GM23338 (cell line): ENCODE results near the gene HK1. TPM values are rescaled to one million over a fixed set of nuclear protein-coding genes. Genes with fewer than 3 reads are reported as not detected.

Source experiments
- ATAC-seq: fragments of 200-7000 bp; cut with Tn5 transposase; 3 replicates; pipeline ENCODE4 v1.9.1; 2020
- DNase-seq: peaks from one replicate; pipeline ENCODE4 v3.0.0-alpha.2; 2015; ENCODE audit warnings: low spot score
- H2AFZ ChIP-seq: fragments of 200-600 bp; sonication (generic); 2 replicates; pipeline ENCODE4 v1.8.0; 2016; ENCODE audit warnings: antibody characterized with exemption, mild to moderate bottlenecking, moderate library complexity
- H3F3A ChIP-seq: fragments of 200-600 bp; sonication (generic); replicated peaks from 2 replicates; pipeline ENCODE4 v1.8.0; 2017; ENCODE audit warnings: antibody characterized with exemption, mixed run types, low read depth
- H3K27ac ChIP-seq: fragments of 200-600 bp; sonication (generic); 2 replicates; pipeline ENCODE4 v1.6.1; 2016; ENCODE audit warnings: low read depth
- H3K27me3 ChIP-seq: fragments of 200-600 bp; sonication (generic); 2 replicates; pipeline ENCODE4 v1.8.0; 2016; ENCODE audit warnings: mild to moderate bottlenecking, mixed run types, moderate library complexity; ENCODE audit not compliant: insufficient read depth
- H3K36me3 ChIP-seq: fragments of 200-600 bp; sonication (generic); 2 replicates; pipeline ENCODE4 v1.8.0; 2016; ENCODE audit warnings: mild to moderate bottlenecking; ENCODE audit not compliant: insufficient read depth
- H3K4me1 ChIP-seq: fragments of 200-600 bp; sonication (generic); 2 replicates; pipeline ENCODE4 v1.8.0; 2016; ENCODE audit warnings: mild to moderate bottlenecking, moderate library complexity; ENCODE audit not compliant: insufficient read depth
- H3K4me2 ChIP-seq: fragments of 200-600 bp; sonication (generic); 2 replicates; pipeline ENCODE4 v1.7.1; 2017; ENCODE audit warnings: mixed run types
- H3K4me3 ChIP-seq: fragments of 200-600 bp; sonication (generic); 2 replicates; pipeline ENCODE4 v1.6.1; 2016; ENCODE audit warnings: mixed run types
- H3K79me2 ChIP-seq: fragments of 200-600 bp; sonication (generic); replicated peaks from 2 replicates; pipeline ENCODE4 v1.8.0; 2017; ENCODE audit warnings: mild to moderate bottlenecking; ENCODE audit not compliant: insufficient read depth
- H3K9me2 ChIP-seq: fragments of 200-600 bp; sonication (generic); 2 replicates; pipeline ENCODE4 v1.8.0; 2017; ENCODE audit not compliant: insufficient read depth
- H4K20me1 ChIP-seq: fragments of 200-600 bp; sonication (generic); replicated peaks from 2 replicates; pipeline ENCODE4 v1.8.0; 2017; ENCODE audit warnings: mild to moderate bottlenecking; ENCODE audit not compliant: insufficient read depth
- H3K27ac Mint-ChIP-seq: 2 replicates; pipeline ENCODE4 v1.8.0; 2020; ENCODE audit warnings: inconsistent platforms, mild to moderate bottlenecking, moderate library complexity, mixed read lengths
- H3K27me3 Mint-ChIP-seq: 3 replicates; pipeline ENCODE4 v1.8.0; 2022; ENCODE audit warnings: low read depth, mild to moderate bottlenecking, moderate library complexity, mixed read lengths, inconsistent platforms; ENCODE audit not compliant: insufficient read depth, poor library complexity
- H3K36me3 Mint-ChIP-seq: 3 replicates; pipeline ENCODE4 v1.8.0; 2021; ENCODE audit warnings: low read depth, mild to moderate bottlenecking, inconsistent platforms, moderate library complexity, mixed read lengths
- H3K4me1 Mint-ChIP-seq: 3 replicates; pipeline ENCODE4 v1.8.0; 2020; ENCODE audit warnings: mild to moderate bottlenecking, inconsistent platforms, mixed read lengths
- H3K4me3 Mint-ChIP-seq: 3 replicates; pipeline ENCODE4 v1.8.0; 2021; ENCODE audit warnings: moderate library complexity, mild to moderate bottlenecking, inconsistent platforms, mixed read lengths
- H3K9me3 Mint-ChIP-seq: 3 replicates; pipeline ENCODE4 v1.8.0; 2020; ENCODE audit warnings: moderate library complexity, mild to moderate bottlenecking, inconsistent platforms, mixed read lengths
- CREB1 ChIP-seq: fragments of 250-450 bp; sonication (Bioruptor Pico); IDR thresholded peaks from 2 replicates; pipeline ENCODE4 v1.5.0; 2020; ENCODE audit warnings: low read depth, mild to moderate bottlenecking, moderate library complexity
- CTCF ChIP-seq, 2 experiments: fragments of 200-600 bp in 1 of 2; sonication (generic) in 1 of 2; conservative IDR thresholded peaks; 2 replicates each; pipeline versions ENCODE4 v1.5.1 to v1.6.1; 2016 to 2017; ENCODE audit warnings: antibody characterized with exemption in 2 of 2, low read depth in 2 of 2, mild to moderate bottlenecking in 2 of 2, moderate library complexity in 1 of 2
- ETS1 ChIP-seq: IDR thresholded peaks from 2 replicates; pipeline ENCODE4 v1.6.1; 2016; ENCODE audit warnings: antibody characterized with exemption
- EZH2 ChIP-seq: fragments of 200-600 bp; sonication (generic); IDR thresholded peaks from one replicate; pipeline ENCODE4 v1.8.0; 2017; ENCODE audit warnings: antibody characterized with exemption, mild to moderate bottlenecking, low read depth; ENCODE audit not compliant: unreplicated experiment
- EZH2phosphoT487 ChIP-seq: fragments of 200-600 bp; sonication (generic); IDR thresholded peaks from one replicate; pipeline ENCODE4 v1.8.1; 2018; ENCODE audit warnings: antibody characterized with exemption; ENCODE audit not compliant: unreplicated experiment
- JUNB ChIP-seq: IDR thresholded peaks from one replicate; pipeline ENCODE4 v1.6.1; 2016; ENCODE audit warnings: antibody characterized with exemption; ENCODE audit not compliant: unreplicated experiment
- NANOG ChIP-seq: IDR thresholded peaks from 2 replicates; pipeline ENCODE4 v1.6.1; 2016; ENCODE audit warnings: antibody characterized with exemption, borderline replicate concordance
- POLR2AphosphoS5 ChIP-seq: IDR thresholded peaks from 2 replicates; pipeline ENCODE4 v1.6.1; 2016; ENCODE audit warnings: antibody characterized with exemption, low read depth
- REST ChIP-seq: IDR thresholded peaks from one replicate; pipeline ENCODE4 v1.6.1; 2018; ENCODE audit warnings: antibody characterized with exemption; ENCODE audit not compliant: unreplicated experiment
- STAT1 ChIP-seq: IDR thresholded peaks from one replicate; pipeline ENCODE4 v1.6.1; 2016; ENCODE audit warnings: antibody characterized with exemption; ENCODE audit not compliant: unreplicated experiment
- ZNF114 ChIP-seq: fragments of 250-450 bp; sonication (Bioruptor Pico); IDR thresholded peaks from 2 replicates; pipeline ENCODE4 v1.5.0; 2020; ENCODE audit warnings: mild to moderate bottlenecking, moderate library complexity
- ZNF331 ChIP-seq: fragments of 250-450 bp; sonication (Bioruptor Pico); IDR thresholded peaks from 2 replicates; pipeline ENCODE4 v1.5.0; 2020; ENCODE audit warnings: low read depth, mild to moderate bottlenecking, moderate library complexity
- ZNF462 ChIP-seq: fragments of 250-450 bp; sonication (Bioruptor Pico); IDR thresholded peaks from 2 replicates; pipeline ENCODE4 v1.5.0; 2020; ENCODE audit warnings: mild to moderate bottlenecking, moderate library complexity
- polyA plus RNA-seq: library from polyadenylated mRNA; unstranded; fragments of >200 nt; fragmentation: Nextera tagmentation; extraction: Ambion mirVana; gene quantifications from 2 replicates; pipeline ENCODE4 v1.2.1, GENCODE V29; 2016
- total RNA-seq: library from RNA; depleted of rRNA; stranded (reverse); fragments of >200 nt; shearing (Covaris generic); gene quantifications from 2 replicates; pipeline ENCODE4 v1.2.3, GENCODE V29; 2014

Gene HK1
- total and polyA plus RNA-seq, 2 experiments from 2014 or later = 76.6 to 229 TPM

- peaks cover 9% of the 10 kb centered on the region for H3K27me3 Mint-ChIP-seq
- Histone ChIP-seq H3K4me1 (peaks cover 14% of the 10 kb centered on the region; the same call in 1 of the 2 replicates), H3K27me3 (no peaks in the 10 kb centered on the region), H3K36me3 (peaks cover 68% of the 10 kb centered on the region), H2AFZ (no peak overlapping the region), H3K79me2 (peaks cover 42% of the 10 kb centered on the region), H4K20me1 (peaks cover 3% of the 10 kb centered on the region; the same call in 1 of the 2 replicates), H3K4me2 (no peak overlapping the region), H3K9me2 (no peaks in the 10 kb centered on the region), H3K4me3 (no peak overlapping the region), H3K27ac (0 out of 2 replicates have a peak overlapping the region, but pooled peaks have one; percentile 19), H3F3A (peaks cover 12% of the 10 kb centered on the region; the same call in 1 of the 2 replicates)
- peaks cover 87% of the 10 kb centered on the region for H3K36me3 Mint-ChIP-seq
- H3K4me1 Mint-ChIP-seq = peaks cover 36% of the 10 kb centered on the region
- H3K9me3 Mint-ChIP-seq = no peaks in the 10 kb centered on the region
- no peak for TF ChIP-seq ZNF462 (CRISPR knock-in tag)
- TF ChIP-seq CREB1 (CRISPR knock-in tag) = no peak
- TF ChIP-seq ZNF114 (CRISPR knock-in tag) = no peak
- no peak for TF ChIP-seq REST
- no peak for TF ChIP-seq NANOG
- no peak for TF ChIP-seq ZNF331 (CRISPR knock-in tag)
- TF ChIP-seq EZH2phosphoT487 = no peak
- TF ChIP-seq STAT1 = no peak
- TF ChIP-seq POLR2AphosphoS5 = no peak
- no peak for TF ChIP-seq CTCF (conservative IDR thresholded peaks at IDR 0.05; ENCODE audit: low read depth in 2 of 2)
- no peak for TF ChIP-seq EZH2
- no peak for TF ChIP-seq JUNB
- no peak for TF ChIP-seq ETS1
- DNase-seq = no peak
- H3K27ac Mint-ChIP-seq = no peak overlapping the region
- H3K4me3 Mint-ChIP-seq = no peak overlapping the region
- no peak for ATAC-seq
Measured at GRCh38 chr10:69379800-69380199, 101.5 kb downstream of the HK1 start.
